Fibroblast of peridontal ligament (primary cell): ENCODE data around the gene CHRND.
"Not testable (repeated sequence)": the region's sequence is repeated elsewhere in the genome, so short reads cannot be mapped to it uniquely, and the experiment has no call there.

Experiments used
- DNase-seq: peaks from one replicate; pipeline ENCODE4 v3.0.0-alpha.2; 2010; ENCODE audit errors: extremely low read depth

The CHRND gene

GRCh38 chr2:232525199-232525598, 761 bp upstream of the CHRND start:
- no peak for DNase-seq

DNA sequence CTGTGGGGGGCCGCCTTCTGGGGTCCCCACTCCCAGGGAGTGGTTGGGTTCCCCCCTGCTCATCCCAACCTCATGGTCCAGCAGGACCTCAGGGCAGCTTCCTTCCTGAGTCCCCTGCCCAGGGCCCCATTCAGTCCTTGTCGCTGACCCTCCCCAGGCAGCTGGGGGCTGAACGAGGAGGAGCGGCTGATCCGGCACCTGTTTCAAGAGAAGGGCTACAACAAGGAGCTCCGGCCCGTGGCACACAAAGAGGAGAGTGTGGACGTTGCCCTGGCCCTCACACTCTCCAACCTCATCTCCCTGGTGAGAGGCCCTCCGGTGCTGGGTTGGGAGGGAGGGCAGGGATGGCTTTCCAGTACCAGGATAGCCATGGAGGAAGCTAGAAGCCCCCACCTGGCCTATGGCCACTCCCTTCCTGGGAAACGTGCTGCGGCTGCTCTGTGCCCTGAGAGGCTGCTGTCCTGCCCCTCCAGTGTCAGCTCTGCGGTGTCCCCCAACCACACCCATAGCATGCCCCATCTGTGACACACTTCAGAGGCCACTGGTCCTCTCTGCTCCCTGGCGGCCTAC, 497 bp downstream of the CHRND start:
- DNase-seq: no peak

DNA sequence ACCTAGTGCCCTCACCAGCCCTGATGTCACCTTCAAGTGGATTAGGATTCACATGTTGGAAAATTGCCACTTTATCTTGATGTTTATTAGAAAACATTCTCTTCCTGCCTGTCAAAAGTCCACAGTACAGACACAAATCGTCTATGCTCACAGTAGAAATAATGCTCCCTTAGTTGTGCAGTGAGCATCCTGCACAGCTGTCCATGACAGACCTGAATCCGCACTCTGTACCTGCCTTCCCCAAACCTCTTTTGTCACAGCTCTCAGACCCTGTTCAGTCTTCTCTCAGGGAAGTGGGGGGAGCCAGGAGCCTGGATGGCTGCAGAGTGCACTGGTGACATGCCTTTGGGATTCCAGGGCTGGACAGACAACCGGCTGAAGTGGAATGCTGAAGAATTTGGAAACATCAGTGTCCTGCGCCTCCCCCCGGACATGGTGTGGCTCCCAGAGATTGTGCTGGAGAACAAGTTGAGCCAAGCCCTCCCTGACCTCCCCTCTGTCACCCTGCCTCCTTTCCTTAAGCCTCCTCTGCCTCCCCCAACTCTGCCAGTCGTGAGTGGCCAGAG, 2.0 kb downstream of the CHRND start:
- DNase-seq: no peak

DNA sequence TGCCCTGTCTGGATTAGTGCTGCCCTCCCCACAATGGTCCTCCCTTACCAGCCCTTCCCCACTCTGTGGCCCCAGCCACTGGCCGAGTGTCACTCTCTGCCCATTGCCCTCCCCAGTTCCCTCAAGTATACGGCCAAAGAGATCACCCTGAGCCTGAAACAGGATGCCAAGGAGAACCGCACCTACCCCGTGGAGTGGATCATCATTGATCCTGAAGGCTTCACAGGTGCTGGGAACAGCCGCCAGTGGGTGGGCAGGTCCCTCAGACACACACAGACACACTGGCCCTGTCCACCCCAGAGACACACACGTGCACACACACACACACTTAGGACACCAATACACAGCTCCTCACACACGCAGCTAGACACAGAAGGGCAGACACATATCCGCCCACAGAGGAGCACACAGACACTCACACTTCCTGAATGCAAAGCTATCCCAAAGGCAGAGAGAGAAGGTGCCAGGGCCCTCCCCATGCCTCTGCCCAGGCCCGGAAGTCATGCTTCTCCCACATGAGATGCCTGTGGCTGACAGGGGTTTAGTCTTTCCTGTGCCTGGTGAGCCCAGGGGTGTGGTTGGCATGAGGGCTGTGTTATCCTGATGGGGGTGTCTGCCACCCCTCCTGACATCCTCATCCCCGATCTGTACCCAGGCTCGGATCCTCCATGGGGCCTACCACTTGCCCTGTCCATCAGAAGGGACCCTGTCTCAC, 2.9 kb downstream of the CHRND start:
- no peak for DNase-seq

- no peak for DNase-seq
Measured at GRCh38 chr2:232529806-232530547, 4.0 kb downstream of the CHRND start.

DNA sequence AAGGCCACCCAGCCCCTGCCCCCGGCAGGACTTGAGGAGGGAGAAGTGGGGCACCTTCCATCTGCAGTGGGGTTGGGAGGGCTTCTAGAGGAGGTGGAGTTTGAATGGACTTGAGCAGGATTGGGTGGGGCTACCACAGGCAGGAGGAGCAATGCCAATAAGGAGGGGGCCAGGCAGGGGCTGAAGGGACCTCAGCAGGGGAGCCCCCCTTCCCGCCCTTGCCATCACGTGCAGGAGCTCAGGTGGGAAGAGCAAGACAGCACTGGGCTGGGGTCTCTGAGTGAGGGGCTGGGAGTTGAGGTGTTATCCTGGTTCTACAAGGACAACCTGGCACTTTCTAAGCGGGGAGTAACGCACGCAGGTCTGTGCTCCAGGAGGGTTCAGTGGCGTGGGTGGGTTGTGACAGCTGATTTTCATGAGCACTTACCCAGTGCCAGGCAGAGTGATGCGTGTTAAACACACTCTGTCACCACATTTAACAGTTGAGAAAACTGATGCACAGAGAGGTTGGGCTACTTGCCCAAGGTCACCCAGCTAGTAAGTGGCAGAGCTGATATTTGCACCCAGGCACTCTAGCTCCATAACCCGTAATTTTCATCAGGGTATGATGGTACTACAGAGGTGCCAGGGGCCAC, 4.8 kb downstream of the CHRND start:
- DNase-seq: no peak

DNA sequence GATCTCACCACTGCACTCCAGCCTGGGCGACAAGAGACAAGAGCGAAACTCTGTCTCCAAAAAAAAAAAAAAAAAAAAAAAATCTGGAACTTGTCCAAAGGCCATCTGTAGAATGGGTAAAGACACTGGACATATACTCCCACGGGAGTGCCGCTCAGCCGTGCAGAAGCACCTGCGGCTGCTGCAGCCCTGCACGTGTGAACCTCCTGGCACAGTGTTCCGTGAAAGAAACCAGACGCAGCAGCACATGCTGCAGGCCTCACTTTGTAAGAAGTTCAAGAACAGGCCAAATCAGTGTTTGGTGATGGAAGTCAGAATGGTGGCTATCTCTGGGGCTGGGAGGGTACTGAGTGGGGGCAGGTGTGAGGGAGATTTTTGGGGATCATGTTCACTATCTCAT, 6.5 kb downstream of the CHRND start:
- DNase-seq: no peak

DNA sequence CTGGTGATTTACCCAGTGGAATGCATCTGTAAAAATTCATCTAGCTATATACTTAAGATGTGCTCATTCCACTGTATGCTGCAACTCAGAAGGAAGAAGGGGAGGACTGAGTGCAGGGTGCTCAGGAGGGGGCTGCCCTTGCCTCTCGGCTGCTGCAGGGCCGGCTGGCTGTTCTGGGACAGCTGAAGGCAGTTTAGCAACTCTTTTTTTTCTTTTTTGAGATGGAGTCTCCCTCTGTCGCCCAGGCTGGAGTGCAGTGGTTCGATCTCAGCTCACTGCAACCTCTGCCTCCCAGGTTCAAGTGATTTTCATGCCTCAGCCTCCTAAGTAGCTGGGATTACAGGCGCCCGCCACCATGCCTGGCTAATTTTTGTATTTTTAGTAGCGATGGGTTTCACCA, 6.9 kb downstream of the CHRND start:
- DNase-seq: not testable (repeated sequence)

DNA sequence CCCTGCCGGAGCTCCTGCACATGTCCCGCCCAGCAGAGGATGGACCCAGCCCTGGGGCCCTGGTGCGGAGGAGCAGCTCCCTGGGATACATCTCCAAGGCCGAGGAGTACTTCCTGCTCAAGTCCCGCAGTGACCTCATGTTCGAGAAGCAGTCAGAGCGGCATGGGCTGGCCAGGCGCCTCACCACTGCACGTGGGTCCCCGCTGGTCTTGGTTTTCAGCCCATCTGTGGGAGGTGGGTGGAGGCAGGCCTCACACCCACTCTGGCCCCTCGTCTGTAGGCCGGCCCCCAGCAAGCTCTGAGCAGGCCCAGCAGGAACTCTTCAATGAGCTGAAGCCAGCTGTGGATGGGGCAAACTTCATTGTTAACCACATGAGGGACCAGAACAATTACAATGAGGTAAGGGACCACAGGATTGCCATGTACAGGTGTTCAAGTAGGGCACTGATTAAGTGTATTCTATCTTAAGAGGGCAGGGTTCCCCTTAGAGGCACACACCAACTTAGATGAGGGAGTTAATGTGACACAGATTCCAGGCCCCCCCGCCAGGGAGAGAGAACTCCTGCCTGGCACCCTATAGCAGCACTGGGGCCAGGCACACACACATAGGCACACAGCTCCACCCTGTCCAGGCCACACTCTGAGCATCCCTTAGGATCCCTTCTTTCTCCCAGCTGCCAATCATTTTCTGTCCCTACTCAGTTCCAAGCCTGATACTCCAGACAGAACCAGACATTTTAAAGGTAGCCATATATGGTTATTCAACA, 8.2 kb downstream of the CHRND start:
- DNase-seq: no peak

DNA sequence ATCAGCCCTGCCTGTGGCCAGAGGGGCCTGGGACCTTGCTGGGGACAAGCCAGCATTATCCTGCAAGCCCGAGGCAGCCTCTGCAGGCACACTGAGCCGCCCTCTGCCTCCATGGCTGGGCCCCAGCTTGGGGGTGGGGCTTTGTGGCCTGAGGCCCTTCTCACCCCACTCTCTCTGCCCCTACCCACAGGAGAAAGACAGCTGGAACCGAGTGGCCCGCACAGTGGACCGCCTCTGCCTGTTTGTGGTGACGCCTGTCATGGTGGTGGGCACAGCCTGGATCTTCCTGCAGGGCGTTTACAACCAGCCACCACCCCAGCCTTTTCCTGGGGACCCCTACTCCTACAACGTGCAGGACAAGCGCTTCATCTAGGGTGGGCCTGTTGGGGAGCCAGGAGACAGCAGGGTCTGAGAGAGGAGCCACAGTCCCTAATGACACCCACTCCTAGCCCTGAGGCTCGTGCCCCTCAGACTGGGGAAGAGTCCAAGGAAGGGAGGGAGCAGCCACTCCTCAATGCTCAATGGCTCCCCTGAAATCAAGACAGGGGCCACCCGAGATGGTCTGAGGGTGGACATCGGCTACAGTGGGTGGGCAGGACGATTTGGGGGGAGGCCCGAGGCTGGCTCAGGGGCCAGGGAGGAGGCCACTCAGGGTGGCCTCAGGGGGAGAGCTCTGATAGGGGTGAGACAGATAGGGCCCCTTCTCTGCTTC, 9.1 kb downstream of the CHRND start:
- DNase-seq: no peak

DNA sequence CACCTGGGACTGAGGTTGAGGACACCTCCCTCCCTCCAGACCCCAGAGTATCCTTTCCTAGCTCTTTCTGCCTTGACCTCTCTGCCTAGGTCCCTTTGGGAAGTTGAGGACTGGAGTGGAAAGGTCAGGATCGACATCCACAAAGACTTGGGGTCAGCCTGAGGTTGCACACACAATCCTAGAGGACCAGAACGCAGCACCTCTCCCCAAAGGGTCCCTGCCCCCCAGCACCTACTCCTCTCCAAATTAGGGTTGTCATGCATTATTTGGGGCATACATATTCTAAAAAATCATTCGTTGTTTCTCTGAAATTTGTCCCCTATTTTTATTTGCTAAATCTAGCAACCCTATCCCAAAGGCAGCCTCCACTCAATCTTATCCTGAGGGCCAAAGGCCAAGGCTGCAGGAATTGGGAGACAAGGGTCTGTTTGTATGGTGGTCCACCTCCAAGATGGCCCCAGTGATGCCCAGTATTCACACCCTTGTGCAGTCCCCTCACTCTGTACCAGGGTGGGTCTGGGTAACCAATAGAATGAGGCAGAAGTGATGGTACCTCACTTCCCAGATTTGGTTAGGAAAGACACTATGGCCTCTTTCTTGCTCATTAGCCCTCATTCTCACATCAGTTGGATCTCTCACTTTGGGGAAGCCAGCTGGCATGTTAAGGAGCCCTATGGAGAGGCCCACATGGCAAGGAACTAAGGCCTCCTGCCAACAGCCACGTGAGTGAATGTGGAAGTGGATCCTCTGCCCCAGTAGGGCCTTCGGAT, 10.0 kb downstream of the CHRND start:
- DNase-seq: no peak

- no peak for DNase-seq
Measured at GRCh38 chr2:232537079-232537478, 11.1 kb downstream of the CHRND start.

DNA sequence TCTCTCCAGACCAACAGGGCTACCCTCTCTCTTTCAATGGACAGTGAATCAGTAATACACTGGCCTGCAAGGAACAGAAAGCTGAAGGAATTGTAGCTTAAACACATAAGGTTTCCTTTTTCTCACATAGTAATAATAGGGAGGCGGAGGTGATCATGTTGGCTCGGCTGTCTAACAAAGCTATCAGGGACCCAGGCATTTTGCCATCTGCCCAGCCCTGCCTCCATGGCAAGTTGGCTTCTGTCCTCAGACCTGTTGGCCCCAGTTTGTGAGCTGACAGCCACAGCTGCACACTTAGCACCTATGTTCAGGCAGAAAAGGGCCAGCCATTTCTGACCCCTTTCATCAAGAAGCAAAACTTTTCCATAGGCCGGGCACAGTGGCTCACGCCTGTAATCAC, 11.5 kb downstream of the CHRND start:
- DNase-seq: no peak

GRCh38 chr2:232538671-232539070, 12.7 kb downstream of the CHRND start:
- no peak for DNase-seq

DNA sequence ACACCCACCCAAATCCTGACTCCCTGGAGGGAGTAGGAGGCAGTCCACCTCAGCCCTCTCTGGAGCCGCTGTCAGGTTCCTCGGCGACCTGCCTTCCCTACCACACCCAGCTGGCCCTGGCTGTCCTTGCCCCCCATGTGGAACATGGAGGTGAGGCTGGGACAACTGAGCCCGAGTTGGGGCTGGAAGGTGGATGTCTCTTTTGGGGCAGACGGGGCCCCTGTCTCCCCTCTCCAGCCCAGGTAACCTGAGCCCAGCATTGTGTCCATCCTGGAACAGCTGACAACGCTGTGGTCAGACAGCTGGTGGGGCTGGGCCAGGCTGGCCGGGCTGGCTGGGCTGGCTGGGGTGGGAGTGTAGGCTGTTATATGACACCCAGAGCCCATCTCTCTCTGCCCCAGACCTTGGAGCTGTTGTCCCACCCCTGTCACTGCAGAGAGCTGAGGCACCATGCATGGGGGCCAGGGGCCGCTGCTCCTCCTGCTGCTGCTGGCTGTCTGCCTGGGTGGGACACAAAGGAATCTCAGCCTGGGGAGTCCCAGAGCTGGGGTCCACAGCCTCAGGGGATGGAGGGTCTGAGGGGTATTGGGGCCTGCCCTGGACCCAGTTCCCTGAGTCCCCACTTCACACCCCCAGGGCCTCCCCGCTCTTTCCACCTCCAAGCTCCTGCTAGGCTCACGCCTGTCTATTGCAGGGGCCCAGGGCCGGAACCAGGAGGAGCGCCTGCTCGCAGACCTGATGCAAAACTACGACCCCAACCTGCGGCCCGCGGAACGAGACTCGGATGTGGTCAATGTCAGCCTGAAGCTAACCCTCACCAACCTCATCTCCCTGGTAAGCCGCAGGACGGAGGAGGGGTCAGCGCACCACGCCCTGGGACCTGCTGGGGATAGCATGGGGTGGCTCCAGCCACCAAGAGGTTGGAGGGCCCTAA, 13.6 kb downstream of the CHRND start, which contains the start of gene CHRNG:
Gene CHRNG (plus strand): TSS at position 395 of the 934 bp plus-strand sequence. CDS start 56 bp downstream, at position 451.
- no peak for DNase-seq

- DNase-seq: no peak
Measured at GRCh38 chr2:232540441-232541041, 14.6 kb downstream of the CHRND start.

- DNase-seq: no peak
Measured at GRCh38 chr2:232541195-232541960, 15.4 kb downstream of the CHRND start.
